Panc1 (cell line): ENCODE data around the gene MAP3K14. TPM values are rescaled to one million over a fixed set of nuclear protein-coding genes. Genes with fewer than 3 reads are reported as not detected.

Source experiments
- ATAC-seq: fragments of 200-7000 bp; cut with Tn5 transposase; 2 replicates; pipeline ENCODE4 v1.9.1; 2020; ENCODE audit warnings: mild to moderate bottlenecking, moderate library complexity
- BruUV-seq: library from RNA; stranded (reverse); fragments of 400-500 nt; replicated peaks from 2 replicates; lab custom pipeline; 2021; lab: Mats Ljungman, UMichigan
- CTCF ChIA-PET: fragments of 300-600 bp; sonication (Branson Sonifier 250); formaldehyde crosslinking; loops from one replicate; lab custom pipeline; 2022; ENCODE audit warnings: antibody characterized with exemption; lab: Charles Lee
- POLR2A ChIA-PET: fragments of 300-600 bp; sonication (Branson Sonifier 250); formaldehyde crosslinking; loops from one replicate; lab custom pipeline; 2022; ENCODE audit warnings: antibody characterized with exemption; lab: Charles Lee
- DNase-seq: peaks from one replicate; pipeline ENCODE4 v3.0.0-alpha.2; 2010; ENCODE audit warnings: low read depth, low spot score
- H3K27ac ChIP-seq: 2 replicates; pipeline ENCODE4 v1.5.1; 2011; ENCODE audit warnings: mild to moderate bottlenecking, low read length, inconsistent platforms
- H3K27me3 ChIP-seq: fragments of 200-500 bp; sonication (Bioruptor generic); 2 replicates; pipeline ENCODE4 v1.6.0; 2014; ENCODE audit warnings: low read length, inconsistent platforms; ENCODE audit not compliant: control insufficient read depth, insufficient read depth
- H3K36me3 ChIP-seq: fragments of 200-500 bp; sonication (Bioruptor generic); 2 replicates; pipeline ENCODE4 v1.5.1; 2014; ENCODE audit warnings: inconsistent platforms, mild to moderate bottlenecking, low read length, moderate library complexity; ENCODE audit not compliant: control insufficient read depth, insufficient read depth
- H3K4me1 ChIP-seq: 2 replicates; pipeline ENCODE4 v1.5.1; 2011; ENCODE audit warnings: inconsistent platforms, mild to moderate bottlenecking, low read length, moderate library complexity; ENCODE audit not compliant: control insufficient read depth, insufficient read depth
- H3K4me3 ChIP-seq, 2 experiments: 2 replicates each; pipeline ENCODE4 v1.5.1; 2011 to 2012; ENCODE audit warnings: low read depth in 2 of 2, low read length in 2 of 2, mild to moderate bottlenecking in 2 of 2, inconsistent platforms in 1 of 2, moderate library complexity in 1 of 2
- H3K9me3 ChIP-seq: fragments of 200-500 bp; sonication (Bioruptor generic); 2 replicates; pipeline ENCODE4 v1.5.1; 2014; ENCODE audit warnings: low read depth, mild to moderate bottlenecking, inconsistent platforms, low read length, moderate library complexity; ENCODE audit not compliant: control insufficient read depth, insufficient read depth
- CTCF ChIP-seq: fragments of 450-650 bp; IDR thresholded peaks from 2 replicates; pipeline ENCODE4 v1.5.1; 2017; ENCODE audit warnings: mild to moderate bottlenecking
- POLR2AphosphoS5 ChIP-seq: IDR thresholded peaks from 2 replicates; pipeline ENCODE4 v1.6.1; 2012; ENCODE audit warnings: mild to moderate bottlenecking, low read depth, low read length, moderate library complexity
- SIN3A ChIP-seq: IDR thresholded peaks from 2 replicates; pipeline ENCODE4 v1.6.1; 2012; ENCODE audit warnings: low read depth, mild to moderate bottlenecking, low read length, moderate library complexity, borderline replicate concordance; ENCODE audit not compliant: insufficient read depth
- TCF7L2 ChIP-seq: IDR thresholded peaks from 2 replicates; pipeline ENCODE4 v1.6.1; 2011; ENCODE audit warnings: mild to moderate bottlenecking, low read depth, low read length, inconsistent platforms
- in situ Hi-C: cut with HindIII; loops from 2 replicates; pipeline ENCODE4 v1.10.0; 2016; ENCODE audit warnings: low sequenced_read_pairs, low pct_unique_long_range_greater_than_20kb
- intact Hi-C: fragments of 100-400 bp; cut with micrococcal nuclease; formaldehyde crosslinking; loops from one replicate; pipeline ENCODE4 v1.10.0; 2022; ENCODE audit not compliant: unreplicated experiment
- total RNA-seq: library from RNA; stranded (reverse); gene quantifications from one replicate; pipeline ENCODE4 v1.2.1, GENCODE V29; 2021; ENCODE audit not compliant: unreplicated experiment
- TF ChIP-seq, protein P1 (sequence below), 2 experiments: IDR thresholded peaks; 2 replicates each; pipeline ENCODE4 v1.6.1; 2011 to 2012; ENCODE audit warnings: low read depth in 2 of 2, control low read depth in 1 of 2, low read length in 1 of 2, mild to moderate bottlenecking in 1 of 2, moderate library complexity in 1 of 2; ENCODE audit not compliant: insufficient read depth in 1 of 2

MAP3K14 gene
- total RNA-seq, 1 experiment from 2014 or later: 80.8 TPM

DNA sequence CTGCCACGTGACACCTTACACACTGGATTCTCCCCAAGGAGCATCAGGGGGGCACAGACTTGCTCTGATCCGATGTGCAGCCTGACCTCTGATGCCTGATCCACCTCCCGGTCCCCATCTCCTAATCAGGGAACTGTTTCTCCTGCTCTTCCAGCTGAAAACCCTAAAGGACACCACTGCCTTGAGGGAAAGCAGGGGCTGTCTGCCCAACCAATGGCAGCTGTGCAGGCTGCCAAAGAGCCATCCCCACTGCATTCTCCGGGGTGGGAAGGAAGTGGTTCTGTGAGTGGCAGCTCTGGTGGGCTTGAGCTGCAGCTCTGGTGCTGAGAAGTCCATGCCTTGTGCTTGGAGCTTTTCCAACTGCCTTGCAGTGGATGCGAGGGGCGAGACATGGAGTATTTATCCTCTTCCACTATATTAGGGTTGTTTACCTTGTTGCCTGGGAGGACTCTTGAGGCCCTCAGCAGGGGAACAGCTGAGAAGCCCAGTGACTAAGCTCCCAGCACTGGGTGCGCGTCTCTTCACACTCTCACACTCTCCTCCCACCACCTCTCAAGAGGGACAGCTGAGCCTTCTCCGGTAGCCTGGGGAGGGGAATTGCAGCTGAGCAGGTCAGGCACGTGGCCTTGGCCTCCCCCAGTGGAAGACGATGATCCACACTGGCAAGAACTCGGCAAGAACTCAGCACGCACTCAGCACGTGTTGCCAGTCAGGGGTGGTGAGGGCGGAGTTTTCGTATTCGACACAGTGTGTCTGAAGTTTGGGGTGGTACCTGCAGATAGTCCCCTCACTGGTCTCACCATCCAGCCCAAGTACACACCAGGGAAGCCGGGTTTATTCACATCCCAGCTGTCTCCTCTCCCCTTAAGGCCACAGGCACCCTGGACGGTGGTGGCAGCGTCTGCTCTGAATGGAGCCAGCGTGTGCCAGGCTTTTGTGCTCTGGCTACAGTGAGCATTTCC, 33.9 kb downstream of the MAP3K14 start:
- DNase-seq (no peak), ATAC-seq (peak; percentile 37; the same call in 1 of the 2 replicates)
- BruUV-seq: no TSS peak
- Histone ChIP-seq H3K27me3 (no peaks in the 10 kb centered on the region), H3K4me1 (peaks cover 34% of the 10 kb centered on the region), H3K9me3 (no peaks in the 10 kb centered on the region), H3K27ac (peak overlapping the region; percentile 20), H3K4me3 (no peak overlapping the region), H3K36me3 (peaks cover 7% of the 10 kb centered on the region)
- TF ChIP-seq POLR2AphosphoS5 (no peak), CTCF (no peak), SIN3A (no peak), TCF7L2 (no peak)
- TF ChIP-seq, protein P1, sequence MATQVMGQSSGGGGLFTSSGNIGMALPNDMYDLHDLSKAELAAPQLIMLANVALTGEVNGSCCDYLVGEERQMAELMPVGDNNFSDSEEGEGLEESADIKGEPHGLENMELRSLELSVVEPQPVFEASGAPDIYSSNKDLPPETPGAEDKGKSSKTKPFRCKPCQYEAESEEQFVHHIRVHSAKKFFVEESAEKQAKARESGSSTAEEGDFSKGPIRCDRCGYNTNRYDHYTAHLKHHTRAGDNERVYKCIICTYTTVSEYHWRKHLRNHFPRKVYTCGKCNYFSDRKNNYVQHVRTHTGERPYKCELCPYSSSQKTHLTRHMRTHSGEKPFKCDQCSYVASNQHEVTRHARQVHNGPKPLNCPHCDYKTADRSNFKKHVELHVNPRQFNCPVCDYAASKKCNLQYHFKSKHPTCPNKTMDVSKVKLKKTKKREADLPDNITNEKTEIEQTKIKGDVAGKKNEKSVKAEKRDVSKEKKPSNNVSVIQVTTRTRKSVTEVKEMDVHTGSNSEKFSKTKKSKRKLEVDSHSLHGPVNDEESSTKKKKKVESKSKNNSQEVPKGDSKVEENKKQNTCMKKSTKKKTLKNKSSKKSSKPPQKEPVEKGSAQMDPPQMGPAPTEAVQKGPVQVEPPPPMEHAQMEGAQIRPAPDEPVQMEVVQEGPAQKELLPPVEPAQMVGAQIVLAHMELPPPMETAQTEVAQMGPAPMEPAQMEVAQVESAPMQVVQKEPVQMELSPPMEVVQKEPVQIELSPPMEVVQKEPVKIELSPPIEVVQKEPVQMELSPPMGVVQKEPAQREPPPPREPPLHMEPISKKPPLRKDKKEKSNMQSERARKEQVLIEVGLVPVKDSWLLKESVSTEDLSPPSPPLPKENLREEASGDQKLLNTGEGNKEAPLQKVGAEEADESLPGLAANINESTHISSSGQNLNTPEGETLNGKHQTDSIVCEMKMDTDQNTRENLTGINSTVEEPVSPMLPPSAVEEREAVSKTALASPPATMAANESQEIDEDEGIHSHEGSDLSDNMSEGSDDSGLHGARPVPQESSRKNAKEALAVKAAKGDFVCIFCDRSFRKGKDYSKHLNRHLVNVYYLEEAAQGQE (IDR thresholded peaks at IDR 0.05; ENCODE audit: insufficient read depth in 1 of 2, low read depth in 2 of 2, low read length in 1 of 2): no peak
- in situ Hi-C loops (no loop called here), intact Hi-C loops (no loop called here)
- CTCF ChIA-PET: interaction anchor here (0.6 kb wide), 1 partner anchor 22 kb away, joined by 3 read pairs; no protein-coding TSS in a partner anchor
- POLR2A ChIA-PET: interaction anchor here (0.6 kb wide), 1 partner anchor 95 kb away, joined by 4 read pairs; no protein-coding TSS in a partner anchor

DNA sequence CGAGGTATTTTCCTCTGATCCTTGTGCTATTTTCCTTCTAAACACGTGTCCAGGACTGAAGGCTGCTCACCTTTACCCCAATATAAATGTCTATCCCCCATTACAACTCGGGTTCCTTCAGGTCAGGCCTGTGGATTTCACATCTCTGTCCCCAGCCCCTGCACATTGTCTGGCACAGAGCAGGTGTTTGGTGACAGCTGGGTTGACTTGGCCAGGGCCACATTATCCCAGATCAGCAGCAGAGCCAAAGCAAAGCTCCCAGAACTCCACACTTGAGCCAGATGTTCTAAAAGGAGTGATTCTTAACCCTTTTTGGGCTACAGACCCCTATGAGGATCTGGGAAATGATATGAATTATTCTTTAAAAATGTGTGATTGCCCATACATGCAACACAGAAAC, 36.9 kb downstream of the MAP3K14 start:
- in situ Hi-C loops (no loop called here), intact Hi-C loops (loop anchor here (5.0 kb wide), 1 partner anchor 107 kb away; no protein-coding TSS in a partner anchor)
- H3K36me3 ChIP-seq: no peaks in the 10 kb centered on the region; the same call in 1 of the 2 replicates
- no peaks in the 10 kb centered on the region for H3K27me3 ChIP-seq
- ATAC-seq (no peak), DNase-seq (no peak)
- CTCF ChIA-PET: interaction anchor here (0.6 kb wide), 1 partner anchor 623 kb away, joined by 3 read pairs; no protein-coding TSS in a partner anchor
- TF ChIP-seq SIN3A: no peak
- no peak for TF ChIP-seq TCF7L2
- TF ChIP-seq, protein P1 (IDR thresholded peaks at IDR 0.05; ENCODE audit: insufficient read depth in 1 of 2, low read depth in 2 of 2, low read length in 1 of 2): no peak
- no peak for TF ChIP-seq POLR2AphosphoS5
- TF ChIP-seq CTCF: no peak
- BruUV-seq: no TSS peak
- POLR2A ChIA-PET: no interaction called here
- no peaks in the 10 kb centered on the region for H3K9me3 ChIP-seq
- peak overlapping the region; percentile 42 for H3K27ac ChIP-seq
- peaks cover 43% of the 10 kb centered on the region for H3K4me1 ChIP-seq
- no peak overlapping the region for H3K4me3 ChIP-seq
